LNCaP clone FGC (cell line): ENCODE data around the gene RGS8.
A peak's percentile ranks its signal among the peaks of the same experiment; 100 is the strongest.

Experiments used
- DNase-seq: peaks from one replicate; pipeline ENCODE4 v3.0.0-alpha.2; 2011; ENCODE audit warnings: low read depth
- H3K4me3 ChIP-seq: 2 replicates; pipeline ENCODE4 v1.5.1; 2011; ENCODE audit warnings: mild to moderate bottlenecking, low read depth, low read length, control low read depth
- CTCF ChIP-seq: IDR thresholded peaks from 2 replicates; pipeline ENCODE4 v1.5.1; 2012; ENCODE audit warnings: mild to moderate bottlenecking; ENCODE audit not compliant: control insufficient read depth, insufficient read depth; ENCODE audit errors: extremely low read depth

The RGS8 gene

GRCh38 chr1:182688436-182689205, 4.2 kb upstream of the RGS8 start:
- no peak for TF ChIP-seq CTCF
- no peak for DNase-seq
- no peak overlapping the region for H3K4me3 ChIP-seq

- no peak for TF ChIP-seq CTCF
- H3K4me3 ChIP-seq, result no peak overlapping the region
- peak; percentile 54 for DNase-seq
These were observed 3.0 kb upstream of the RGS8 start for GRCh38 chr1:182687361-182687760.

- DNase-seq, result no peak
- no peak for TF ChIP-seq CTCF
- H3K4me3 ChIP-seq, result no peak overlapping the region
These were observed 2.1 kb upstream of the RGS8 start for GRCh38 chr1:182686446-182686845.

GRCh38 chr1:182685215-182685614, 828 bp upstream of the RGS8 start:
- DNase-seq, result no peak
- H3K4me3 ChIP-seq, result no peak overlapping the region
- no peak for TF ChIP-seq CTCF

- no peak for TF ChIP-seq CTCF
- DNase-seq, result no peak
These were observed 1.4 kb downstream of the RGS8 start for GRCh38 chr1:182682898-182683501.

GRCh38 chr1:182682406-182682805, 2.0 kb downstream of the RGS8 start:
- H3K4me3 ChIP-seq, result no peak overlapping the region
- TF ChIP-seq CTCF, result no peak

More at GRCh38 chr1:182682898-182683501, 1.4 kb downstream of the RGS8 start:
- no peak overlapping the region for H3K4me3 ChIP-seq

GRCh38 chr1:182681568-182681912, 2.8 kb downstream of the RGS8 start:
- TF ChIP-seq CTCF, result no peak
- DNase-seq, result no peak
- H3K4me3 ChIP-seq, result no peak overlapping the region

More at GRCh38 chr1:182682406-182682805, 2.0 kb downstream of the RGS8 start:
- DNase-seq, result no peak
